Spleen (tissue), 7 donors: Measurements from ENCODE around the gene SYCP2.

Experiments
- CTCF ChIP-seq, 11 experiments: fragments of 200-600 bp in 7 of 11; fragments of 450-650 bp in 4 of 11; sonication (generic) in 4 of 11; IDR thresholded peaks in 8 of 11; conservative IDR thresholded peaks in 3 of 11; 1 replicate in 7 of 11; 2 replicates in 4 of 11; pipeline versions ENCODE4 v1.4.0 to v1.8.0; 2016 to 2021; ENCODE audit warnings: antibody characterized with exemption in 11 of 11, inconsistent platforms in 4 of 11, mild to moderate bottlenecking in 1 of 11
- POLR2A ChIP-seq, 3 donors: fragments of 450-650 bp; IDR thresholded peaks; one replicate each; pipeline ENCODE4 v1.5.1; 2017; ENCODE audit warnings: antibody characterized with exemption in 3 of 3, mild to moderate bottlenecking in 1 of 3
- POLR2AphosphoS5 ChIP-seq, 3 donors: sonication (generic); formaldehyde crosslinking; IDR thresholded peaks; one replicate each; pipeline ENCODE4 v1.5.1; 2017; ENCODE audit warnings: antibody characterized with exemption in 3 of 3
- donor health status: DM: no; HTN: no; CAD: no; lungs with moderate emphysema.
- donor health status: DM: no; HTN: no; CAD: no.
- donor health status: DM: no; HTN: no; CAD: no.

GRCh38 chr20:59955131-59955796 is 21.8 kb upstream of the SYCP2 start:
- TF ChIP-seq CTCF (IDR thresholded peaks at IDR 0.05 in 8 of 11, conservative IDR thresholded peaks at IDR 0.05 in 3 of 11) (peak in 5 of 11 experiments; percentile 6 to 22 (median 10)), POLR2A (IDR thresholded peaks at IDR 0.05) (no peak), POLR2AphosphoS5 (IDR thresholded peaks at IDR 0.05) (no peak)
